ENCODE measurements around the gene RGS10. TPM values are rescaled to one million over a fixed set of nuclear protein-coding genes. Genes with fewer than 3 reads are reported as not detected.
"Not testable (repeated sequence)": the region's sequence is repeated elsewhere in the genome, so short reads cannot be mapped to it uniquely, and the experiment has no call there.

Gene RGS10
- total RNA-seq, 1 donor from 2014 or later, result 95.1 TPM

DNA sequence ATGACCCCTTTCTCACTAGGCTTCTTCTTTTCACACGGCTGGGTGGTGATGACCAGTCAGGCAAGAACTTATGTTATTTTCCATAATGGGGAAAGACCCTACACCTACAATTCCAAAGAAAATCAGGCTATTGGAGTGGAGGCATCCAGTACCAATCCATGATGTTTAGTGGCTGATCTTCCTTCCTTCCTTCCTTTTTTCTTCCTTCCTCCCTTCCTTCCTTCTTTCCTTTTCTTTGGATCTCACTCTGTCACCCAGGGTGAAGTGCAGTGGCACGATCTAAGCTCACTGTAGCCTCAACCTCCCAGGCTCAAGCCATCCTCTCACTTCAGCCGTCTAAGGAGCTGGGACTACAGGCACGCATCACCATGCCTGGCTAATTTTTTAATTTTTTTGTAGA lies 2.5 kb downstream of the RGS10 start:
- intact Hi-C loops (cut with micrococcal nuclease), result loop anchor here (5.0 to 10.0 kb wide), 3 partner anchors 235 to 458 kb away; partner anchors contain the start of gene EIF3A

DNA sequence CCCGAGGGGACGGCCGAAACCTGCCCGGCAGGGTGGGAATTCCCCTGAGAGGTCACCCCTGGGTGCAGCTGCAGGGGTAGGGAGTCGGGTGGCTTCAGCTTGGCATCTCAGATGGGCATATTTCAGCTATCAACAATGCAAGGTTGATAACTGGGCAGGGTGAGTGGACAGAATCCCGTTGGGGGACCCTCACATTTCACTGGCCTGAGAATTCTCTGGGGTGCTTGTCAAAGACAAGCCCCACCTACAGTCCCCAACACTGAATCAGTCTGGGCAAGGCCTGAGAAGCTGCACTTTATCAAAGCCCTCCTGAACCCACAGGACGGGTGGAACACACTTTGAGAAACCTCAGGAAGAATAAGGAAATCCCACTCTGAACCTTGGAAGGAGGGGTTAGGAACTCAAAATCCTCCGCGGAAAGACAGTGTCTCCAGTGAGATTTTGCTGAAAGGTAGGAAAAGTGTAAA lies 3.1 kb downstream of the RGS10 start:
- intact Hi-C loops (cut with micrococcal nuclease), result no loop called here

DNA sequence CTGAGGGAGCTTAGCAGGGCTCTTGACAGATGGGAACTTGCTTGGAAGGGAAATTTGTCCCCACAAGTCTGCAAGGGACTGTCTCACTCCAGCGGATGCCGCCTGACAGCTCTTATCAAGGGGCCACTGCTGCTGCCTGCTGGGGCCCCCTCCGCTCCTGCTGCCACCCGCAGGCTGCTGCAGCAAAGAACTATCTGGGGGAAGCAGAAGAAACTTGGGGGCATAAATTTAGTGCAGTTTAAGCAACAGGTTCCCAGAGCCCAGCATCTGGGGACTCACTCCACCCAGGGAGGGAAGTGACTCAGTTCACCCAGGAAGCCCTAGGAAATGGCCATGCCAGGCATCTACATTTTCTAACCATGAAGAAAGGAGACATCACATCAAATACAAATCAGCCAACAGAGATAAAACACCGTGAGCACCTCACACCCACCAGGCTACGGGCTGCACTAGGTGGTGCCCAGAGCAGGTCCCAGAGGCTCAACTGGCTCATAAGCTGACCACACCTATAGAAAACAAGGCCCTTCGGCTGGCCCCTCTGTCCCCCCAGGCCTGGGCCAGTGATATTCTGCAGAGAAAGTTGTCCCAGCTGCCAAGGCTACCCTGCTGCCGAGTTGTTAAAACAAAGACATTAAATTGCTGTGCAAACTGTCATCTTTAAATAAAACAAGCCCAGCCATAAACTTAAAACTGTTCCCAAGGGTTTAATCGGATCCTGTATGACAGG lies 3.7 kb downstream of the RGS10 start:
- intact Hi-C loops (cut with micrococcal nuclease), result no loop called here

DNA sequence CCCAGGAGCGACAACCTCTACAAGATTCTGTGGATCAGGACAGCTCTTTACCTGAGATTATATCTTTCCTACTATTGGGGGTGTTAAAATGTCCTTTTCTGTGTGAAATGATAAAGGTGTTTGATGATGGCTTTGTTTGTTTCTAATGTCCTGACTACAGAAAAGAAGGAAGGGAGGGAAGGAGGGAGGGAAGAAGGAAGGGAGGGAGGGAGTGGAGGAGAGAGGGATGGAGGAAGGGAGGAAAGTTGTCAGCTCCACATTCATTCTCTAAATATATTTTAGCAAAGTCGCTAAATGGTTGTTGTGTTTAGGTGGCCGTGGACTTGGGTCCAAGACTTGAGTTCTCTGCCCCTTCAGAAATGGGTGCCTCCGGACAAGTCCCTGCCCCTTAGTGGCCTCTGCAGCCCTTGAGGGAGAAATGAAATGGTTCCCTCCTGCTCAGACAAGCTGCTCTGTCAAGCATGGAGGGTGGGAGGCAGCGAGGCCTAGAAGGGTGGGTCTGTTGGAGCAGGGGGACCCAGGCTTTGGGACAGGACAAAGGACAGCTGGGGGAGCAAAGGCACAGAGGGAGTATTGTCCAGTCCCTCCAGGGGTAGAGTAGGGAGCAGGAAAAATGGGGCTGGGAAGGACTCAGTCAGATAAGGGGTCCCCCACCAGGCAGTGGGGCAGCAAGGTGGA lies 4.4 kb downstream of the RGS10 start:
- intact Hi-C loops (cut with micrococcal nuclease), result no loop called here

DNA sequence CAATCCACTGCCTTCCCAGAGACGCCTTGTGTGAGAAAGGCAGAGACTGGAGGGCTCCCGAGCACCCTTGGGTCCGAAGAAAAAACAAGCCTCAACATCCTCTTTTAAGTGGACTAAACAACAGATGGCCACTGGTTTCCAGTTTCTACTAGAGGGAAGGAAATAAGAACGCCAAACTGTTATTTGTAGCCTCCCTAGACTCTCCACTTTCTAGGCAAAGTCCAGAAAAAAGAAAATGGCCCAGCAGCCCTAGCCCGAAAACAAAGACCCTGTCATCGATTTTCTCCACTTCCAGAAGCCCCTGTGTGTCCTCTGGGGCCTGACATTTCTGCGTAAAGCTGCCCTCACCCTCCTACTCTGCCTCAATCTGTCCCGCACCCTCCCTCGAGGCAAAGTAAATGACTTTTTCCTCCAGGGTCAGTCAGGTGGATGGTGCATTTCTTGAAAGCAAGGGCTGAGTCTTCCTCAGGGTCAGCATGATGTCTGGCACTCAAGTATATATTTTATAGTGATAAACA lies 6.0 kb downstream of the RGS10 start:
- intact Hi-C loops (cut with micrococcal nuclease), result no loop called here

DNA sequence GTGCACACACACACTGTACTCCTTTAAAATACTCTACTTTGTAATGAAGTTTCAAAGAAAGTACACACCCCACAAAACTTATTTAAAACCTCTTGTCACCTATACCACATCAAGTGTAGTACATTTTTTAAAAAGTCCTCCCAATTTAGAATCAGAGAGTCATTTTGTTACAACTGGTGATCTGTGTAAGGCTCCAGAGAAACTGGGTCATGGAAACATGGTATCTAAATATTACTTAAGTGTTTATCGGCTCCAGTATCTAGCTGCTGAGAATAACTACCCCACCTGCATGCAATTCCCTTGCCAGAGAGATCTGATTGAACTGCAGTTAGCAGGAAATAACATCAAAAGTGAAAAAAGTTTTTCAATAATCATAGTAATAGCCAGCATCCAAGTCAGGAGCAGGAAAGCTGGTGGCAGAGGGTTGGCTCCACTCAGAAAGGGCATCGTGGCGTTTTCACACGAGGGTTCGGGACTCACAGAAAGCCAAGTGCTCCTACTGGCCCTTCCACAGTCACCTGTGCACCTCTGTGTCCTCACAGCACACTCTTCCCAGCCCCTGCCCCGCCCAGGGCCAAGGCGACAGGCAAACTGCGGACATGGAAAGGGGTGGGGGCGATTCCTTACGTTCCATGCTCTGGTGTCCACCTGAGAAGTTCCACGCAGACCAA lies 6.5 kb downstream of the RGS10 start:
- intact Hi-C loops (cut with micrococcal nuclease), result no loop called here

DNA sequence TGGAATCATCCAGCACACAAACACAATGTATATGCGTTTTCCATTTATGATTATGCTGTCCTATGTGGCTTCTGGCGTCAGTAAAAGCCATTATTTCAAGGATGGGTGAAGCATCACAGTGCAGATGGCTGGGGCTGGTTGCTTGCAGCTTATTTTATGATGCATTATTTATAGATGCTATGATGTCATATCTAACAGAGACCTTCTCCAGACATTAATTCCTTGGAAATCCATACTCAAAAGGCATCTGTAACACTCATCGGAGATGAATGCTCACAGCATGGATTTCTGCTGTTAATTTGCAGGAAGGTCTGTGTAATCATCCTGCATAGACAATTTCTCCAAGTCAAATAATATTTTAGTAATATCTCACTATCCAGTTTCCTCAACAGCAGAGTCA lies 7.2 kb downstream of the RGS10 start:
- intact Hi-C loops (cut with micrococcal nuclease), result no loop called here

DNA sequence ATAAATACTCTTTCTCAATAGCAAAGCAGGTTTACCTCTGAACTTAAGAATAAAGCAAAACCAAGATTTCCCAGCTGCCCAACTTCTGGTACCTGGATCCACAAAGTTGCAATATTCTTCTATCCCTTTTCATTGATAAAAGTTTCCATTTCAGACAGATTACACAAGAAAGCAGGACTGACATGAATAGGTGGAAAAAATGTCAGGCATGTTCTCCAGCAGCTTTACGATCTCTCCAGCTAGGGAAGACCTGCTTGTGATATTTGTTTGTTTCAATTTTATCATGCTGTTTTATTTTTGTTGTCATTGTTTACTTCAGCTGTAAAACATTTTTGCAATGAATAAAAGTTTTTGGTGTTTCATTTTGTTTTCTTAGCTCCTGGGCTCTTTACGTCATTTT lies 9.0 kb downstream of the RGS10 start:
- intact Hi-C loops (cut with micrococcal nuclease), result no loop called here

DNA sequence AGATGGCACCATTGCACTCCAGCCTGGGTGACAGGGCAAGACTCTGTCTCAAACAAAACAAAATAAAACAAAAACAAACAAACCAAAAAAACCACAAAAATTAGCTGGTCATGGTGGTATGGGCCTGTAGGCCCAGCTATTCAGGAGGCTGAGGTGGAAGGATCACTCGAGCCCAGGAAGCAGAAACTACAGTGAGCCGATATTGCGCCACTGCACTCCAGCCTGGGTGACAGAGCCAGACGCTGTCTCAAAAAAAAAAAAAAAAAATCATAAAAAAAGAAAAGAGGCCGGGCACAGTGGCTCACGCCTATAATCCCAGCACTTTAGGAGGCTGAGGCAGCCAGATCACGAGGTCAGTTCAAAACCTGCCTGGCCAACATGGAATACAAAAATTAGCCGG lies 9.7 kb downstream of the RGS10 start:
- intact Hi-C loops (cut with micrococcal nuclease), result not testable (repeated sequence)

DNA sequence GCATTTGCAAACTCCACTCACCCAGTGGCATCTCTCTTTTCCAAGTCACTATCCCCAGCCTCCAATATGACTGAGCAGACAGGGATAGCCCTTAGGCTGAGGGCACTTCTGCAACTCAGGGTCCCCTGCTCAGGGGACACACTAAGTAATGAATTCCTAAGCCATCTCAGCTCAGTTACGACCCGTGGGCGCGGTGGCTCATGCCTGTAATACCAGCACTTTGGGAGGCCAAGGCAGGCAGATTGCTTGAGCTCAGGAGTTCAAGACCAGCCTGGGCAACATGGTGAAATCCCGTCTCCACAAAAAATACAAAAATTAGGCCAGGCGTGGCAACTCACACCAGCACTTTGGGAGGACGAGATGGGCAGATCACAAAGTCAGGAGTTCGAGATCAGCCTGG lies 10.3 kb downstream of the RGS10 start:
- intact Hi-C loops (cut with micrococcal nuclease), result not testable (repeated sequence)

DNA sequence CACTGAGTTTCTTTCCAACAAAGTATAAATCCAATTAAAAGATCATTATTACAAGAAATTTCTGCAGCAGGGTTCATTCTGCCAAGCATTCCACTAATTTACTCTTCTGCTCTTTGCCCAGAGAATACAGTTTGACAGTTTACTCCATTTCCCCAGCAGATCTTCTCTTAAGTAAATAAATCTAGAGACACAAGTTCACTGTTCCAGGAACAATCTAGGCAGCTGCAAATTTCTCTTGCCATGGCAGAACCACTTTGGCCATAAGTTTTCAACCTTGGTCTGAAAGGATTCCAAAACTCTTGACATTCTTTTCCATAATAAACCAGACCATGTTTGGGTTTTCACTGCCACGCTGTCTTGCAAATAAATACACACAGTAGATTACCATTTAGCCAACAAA lies 11.5 kb downstream of the RGS10 start:
- intact Hi-C loops (cut with micrococcal nuclease), result no loop called here

DNA sequence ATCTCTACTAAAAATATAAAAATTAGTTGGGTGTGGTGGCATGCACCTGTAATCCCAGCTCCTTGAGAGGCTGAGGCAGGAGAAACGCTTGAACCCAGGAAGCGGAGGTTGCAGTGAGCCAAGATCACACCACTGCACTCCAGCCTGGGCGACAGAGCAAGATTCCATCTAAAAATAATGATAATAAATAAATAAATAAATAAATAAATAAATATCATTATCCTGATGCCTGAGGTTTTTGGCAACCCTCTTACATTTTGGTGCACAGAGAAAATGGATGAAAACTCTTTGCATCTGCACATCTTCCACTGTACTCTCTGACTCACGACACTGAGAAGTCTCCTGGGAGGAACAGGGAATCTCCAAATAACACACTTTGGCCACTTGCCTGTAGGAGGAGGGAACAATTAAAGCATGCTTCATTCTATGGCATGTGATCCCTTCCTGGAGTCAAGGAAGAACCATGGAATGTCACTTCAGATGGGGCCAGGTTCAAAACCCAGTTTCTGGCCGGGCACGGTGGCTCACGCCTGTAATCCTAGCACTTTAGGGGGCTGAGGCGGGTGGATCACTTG lies 13.8 kb downstream of the RGS10 start:
- intact Hi-C loops (cut with micrococcal nuclease), result not testable (repeated sequence)

DNA sequence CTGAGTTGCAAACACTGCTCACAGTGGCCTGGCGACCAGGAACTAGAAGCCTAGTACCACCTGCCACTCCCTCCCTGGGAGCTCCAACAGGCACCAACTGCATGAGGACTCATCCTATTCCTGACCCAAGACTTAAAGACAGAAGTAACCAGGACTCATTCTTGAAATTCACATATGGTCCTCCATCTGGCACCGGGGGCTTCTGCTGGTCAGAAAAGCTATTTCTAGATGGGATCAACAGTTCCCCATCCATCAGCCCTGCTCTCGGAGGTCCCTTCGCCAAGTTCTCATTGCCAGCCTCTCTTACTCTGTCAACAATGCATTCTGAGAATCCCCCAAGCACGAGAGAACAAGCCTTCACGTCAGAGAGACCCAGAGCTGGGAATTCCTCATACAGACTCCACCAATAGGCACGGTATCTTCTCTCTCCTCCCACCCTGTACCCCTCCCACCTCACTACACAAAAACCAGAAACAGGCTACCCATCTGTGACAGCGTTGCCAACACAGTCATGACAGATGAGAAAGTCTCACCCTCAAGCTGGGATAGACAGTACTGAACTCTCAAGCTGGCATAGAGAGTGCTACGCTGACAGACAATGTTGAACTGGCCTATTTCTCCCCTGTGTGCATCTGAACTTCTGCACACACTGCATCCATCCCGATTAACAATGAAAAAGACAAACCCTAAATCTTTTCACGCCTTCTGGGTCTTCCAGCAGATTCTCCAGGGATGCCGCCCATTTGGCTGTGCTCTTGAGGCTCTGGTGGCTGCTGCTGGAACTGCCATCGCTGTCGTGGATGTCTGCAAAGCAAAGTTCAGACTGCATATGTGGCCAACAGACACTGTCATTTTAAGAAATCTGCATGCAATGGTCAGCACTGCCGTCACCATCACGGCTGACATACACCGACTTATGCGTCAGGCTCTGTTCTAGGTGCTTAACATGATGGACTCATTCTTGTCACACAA lies 15.6 kb downstream of the RGS10 start:
- intact Hi-C loops (cut with micrococcal nuclease), result no loop called here

DNA sequence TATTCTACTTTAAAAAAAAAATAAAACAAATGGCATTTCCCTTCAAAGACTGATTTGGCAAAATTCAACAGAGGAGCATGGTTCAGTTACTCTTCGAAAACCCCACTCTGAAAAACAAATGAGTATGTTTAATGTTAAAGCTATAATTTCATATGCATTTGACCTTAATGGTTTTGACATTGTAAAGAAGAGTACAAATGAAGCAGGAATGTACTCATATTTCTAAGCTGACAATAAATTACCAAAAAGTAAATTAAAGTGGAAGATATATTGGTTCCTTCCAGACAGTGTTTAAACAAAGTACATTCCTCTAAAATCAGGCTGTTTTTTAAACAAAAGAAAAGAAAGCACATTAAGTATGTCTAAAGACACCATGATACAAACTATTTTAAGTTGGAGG lies 16.4 kb downstream of the RGS10 start:
- intact Hi-C loops (cut with micrococcal nuclease), result no loop called here

DNA sequence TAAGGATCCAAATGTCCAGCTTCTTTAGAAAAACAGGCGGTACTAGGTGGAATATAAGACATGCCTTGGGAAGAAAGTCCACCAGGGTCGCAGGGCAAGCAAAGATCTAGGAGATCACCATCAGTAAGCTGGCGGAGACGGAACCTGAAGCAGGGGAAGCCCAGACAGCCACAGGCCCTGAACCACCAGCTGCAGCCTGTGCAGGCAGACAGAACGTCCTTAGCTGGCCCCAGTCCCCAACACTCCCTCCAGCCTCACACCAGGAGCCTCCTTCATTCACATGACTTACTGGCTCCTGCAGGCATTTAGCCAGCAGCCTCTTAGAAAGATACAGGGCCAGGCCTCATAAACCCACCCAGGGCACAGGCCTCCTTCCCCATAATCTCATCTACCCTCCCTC lies 17.4 kb downstream of the RGS10 start:
- intact Hi-C loops (cut with micrococcal nuclease), result no loop called here

DNA sequence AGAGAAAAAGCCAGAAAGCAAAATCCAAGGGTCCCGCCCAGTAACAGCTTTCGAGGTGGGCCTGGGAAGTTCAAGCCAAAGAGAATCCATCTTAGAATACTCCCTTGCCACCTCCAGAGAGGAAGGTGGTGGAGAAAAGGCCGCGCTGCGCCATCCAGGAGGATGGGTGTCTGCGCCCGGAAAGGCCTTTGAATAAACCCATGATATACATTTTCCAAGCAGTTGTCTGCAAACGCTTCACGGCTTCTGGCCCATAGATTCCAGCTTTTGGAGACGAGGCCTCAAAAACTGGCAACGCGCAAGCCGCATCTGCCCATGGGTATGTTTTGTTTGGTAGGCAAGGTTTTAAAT lies 17.8 kb downstream of the RGS10 start:
- intact Hi-C loops (cut with micrococcal nuclease), result no loop called here

DNA sequence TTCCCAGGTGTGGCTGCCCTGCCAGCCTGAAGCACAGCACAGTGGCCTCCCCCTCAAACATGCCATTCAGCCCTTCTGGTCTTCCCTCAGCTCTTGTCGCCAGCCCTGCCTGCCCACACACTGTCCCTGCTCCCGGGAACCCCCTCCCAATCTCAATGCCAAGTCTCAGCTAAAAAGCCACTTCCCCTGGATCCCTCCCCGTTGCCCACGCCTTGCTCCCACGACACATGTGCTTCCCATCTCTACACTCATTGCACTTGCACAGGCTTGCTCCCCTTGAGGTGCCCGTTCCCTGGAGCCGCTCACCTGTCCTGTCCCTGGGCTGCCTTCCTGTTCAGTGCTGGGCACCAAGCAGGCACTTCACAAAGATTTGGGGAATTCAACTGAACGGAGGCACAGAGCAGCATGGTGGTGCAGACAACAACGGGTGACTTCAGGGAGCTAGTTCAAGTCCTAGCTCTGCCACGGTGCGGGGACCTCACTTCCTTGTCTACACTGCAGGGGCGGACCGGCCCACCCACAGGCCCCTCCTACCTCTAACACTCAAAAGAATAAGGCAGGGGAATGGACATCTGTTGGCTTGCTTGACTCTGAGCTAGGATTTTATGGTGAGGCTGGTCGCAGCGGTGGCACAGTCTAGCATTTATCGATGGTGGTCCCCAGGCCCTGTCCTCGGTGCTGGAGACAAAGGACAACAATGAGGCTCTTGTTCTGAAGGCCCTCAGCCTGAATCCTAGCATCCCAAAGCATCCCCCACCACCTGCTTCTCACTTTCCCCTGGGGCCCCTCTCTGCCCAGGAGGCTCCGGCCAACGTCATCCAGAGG lies 18.4 kb downstream of the RGS10 start:
- intact Hi-C loops (cut with micrococcal nuclease), result no loop called here

DNA sequence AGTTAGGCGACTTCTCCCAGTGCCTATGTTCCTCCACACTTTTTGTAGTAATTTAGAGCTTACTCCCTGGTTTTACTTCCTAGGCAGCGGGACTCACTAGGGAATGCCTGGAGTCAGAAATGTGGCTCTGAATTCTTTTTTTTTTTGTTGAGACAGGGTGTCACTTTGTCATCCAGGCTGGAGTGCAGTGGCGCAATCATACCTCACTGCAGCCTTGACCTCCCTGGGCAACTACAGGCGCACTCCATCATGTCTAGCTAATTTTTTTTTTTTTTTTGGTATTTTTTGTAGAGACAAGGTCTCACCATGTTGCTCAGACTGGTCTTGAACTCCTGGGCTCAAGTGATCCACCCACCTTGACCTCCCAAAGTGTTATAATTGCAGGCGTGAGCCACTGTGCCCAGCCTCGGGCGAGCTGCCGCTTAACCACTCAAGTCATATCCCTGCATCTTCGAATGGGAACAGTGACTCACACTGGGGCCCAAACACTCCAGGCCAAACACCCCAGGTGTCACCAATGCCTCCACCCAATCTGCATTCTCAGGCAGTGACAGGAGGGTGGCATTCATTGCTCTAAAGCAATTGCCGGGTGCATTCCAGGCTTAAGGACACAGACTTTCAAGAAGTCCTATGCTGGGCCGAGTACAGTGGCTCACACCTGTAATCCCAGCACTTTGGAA lies 19.6 kb downstream of the RGS10 start:
- intact Hi-C loops (cut with micrococcal nuclease), result no loop called here

Data from T-helper 2 cell treated with Interferon-gamma antibody and Interleukin-4, amounts not matched to agents 100 ng/mL and 5 ng/mL, for 36 hours (primary cell).